IPS DF 4.7 (cell line): ENCODE measurements around the gene CYLC2.

Experiments
- DNase-seq: peaks from one replicate; pipeline ENCODE4 v3.0.0-alpha.2; 2013; ENCODE audit warnings: low spot score; ENCODE audit errors: extremely low read depth

Gene CYLC2

DNA sequence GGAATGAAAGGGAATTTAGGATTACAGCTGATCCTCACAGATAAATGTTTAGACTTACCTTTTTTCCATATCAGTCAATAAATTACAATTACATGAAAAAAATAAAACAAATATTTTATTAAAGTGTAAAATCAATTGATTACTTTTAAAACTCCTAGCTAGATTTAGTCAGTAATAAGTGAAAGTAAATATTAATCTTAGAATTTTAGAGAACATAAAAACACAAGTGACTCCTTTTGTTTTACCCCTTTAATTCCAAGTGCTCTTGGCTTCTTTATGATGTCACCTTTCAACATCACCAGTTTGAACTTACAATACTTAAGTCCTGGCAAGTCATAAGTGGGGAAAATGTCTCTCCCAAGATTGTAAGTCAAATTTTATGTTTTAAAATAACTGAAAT, at the start of gene CYLC2:
CYLC2 (plus strand) TSS at position 301 of the 400 bp plus-strand sequence; CDS start at position 349, 48 bp downstream.
- no peak for DNase-seq

DNA sequence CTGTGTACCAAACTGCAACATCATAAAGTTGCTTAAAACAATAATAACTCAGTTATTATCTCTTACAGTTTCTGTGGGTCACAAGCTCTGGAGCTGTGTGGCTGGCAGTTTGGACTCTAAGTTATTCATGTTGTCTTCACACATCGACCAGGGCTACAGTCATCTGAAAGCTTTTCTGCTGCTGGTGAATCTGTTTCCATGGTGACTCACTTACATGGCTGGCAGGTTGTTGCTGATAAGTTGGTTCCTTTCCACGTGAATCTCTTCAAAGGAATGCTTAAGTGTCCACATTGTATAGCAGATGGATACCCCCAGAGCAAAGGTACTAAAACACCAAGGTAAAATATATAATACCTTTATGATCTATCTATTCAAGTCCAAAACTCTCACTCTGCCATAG, 44.8 kb upstream of the CYLC2 start:
- no peak for DNase-seq

DNA sequence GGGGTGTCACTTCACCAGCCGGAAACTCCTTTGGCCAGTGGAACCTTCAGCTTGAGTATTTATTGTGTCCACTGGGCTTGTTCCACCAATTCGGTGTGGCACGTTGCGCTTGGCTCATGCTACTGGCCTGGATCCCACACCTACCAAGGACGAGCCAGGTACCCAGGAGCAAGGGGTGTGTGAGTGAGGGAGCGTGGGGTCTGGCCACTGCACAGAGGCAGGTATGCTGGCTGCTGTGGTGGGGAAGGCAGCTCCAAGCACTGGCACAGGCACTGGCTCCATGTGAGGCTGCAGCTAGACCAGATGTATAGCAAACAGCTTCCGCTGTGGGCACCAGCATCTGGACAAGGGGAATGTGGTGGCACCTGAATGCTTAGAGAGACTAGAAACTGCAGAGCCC, 28.1 kb upstream of the CYLC2 start:
- DNase-seq, result no peak

- DNase-seq, result no peak
Measured at GRCh38 chr9:102967979-102968378, 27.2 kb upstream of the CYLC2 start.

- no peak for DNase-seq
Measured at GRCh38 chr9:102972780-102973179, 22.4 kb upstream of the CYLC2 start.

DNA sequence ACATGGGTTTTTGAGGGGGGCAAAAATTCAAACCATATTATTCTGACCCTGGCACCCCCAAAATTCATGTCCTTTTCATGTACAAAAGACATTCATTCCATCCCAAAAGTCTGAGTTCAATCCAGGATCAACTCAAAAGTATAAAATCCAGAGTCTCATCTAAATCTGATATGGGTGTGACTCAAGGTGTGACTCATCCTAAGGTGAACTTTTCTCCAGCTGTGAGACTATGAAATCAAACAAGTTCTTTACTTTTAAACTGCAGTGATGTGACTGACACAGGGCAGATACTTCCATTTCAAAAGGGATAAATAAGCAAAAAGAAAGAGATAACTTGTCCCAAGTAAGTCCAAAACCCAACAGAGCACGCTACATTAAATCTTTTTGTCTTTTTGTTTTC, 20.6 kb upstream of the CYLC2 start:
- DNase-seq, result no peak

DNA sequence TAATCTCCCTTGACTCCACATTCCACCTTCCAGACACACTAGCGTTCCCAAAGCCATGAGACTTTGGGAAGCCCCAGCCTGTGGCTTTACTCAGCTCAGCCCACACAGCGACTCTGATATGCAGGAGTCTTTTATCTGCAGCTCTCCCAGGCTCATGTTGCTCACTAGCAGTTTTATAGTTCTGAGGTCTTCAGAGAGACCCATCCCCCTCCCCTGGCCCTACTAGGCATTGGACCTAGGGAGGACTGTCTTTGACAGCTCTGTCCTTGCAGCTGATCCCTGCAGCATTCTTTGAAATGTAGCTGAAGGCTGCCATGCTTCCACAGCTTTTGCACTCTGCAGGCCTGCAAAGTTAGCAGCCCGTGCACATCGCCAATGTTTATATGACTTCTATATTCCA, 19.9 kb upstream of the CYLC2 start:
- no peak for DNase-seq

GRCh38 chr9:102985162-102985895, 9.8 kb upstream of the CYLC2 start:
- no peak for DNase-seq

GRCh38 chr9:102986425-102986824, 8.7 kb upstream of the CYLC2 start:
- DNase-seq, result no peak

- no peak for DNase-seq
Measured at GRCh38 chr9:103003689-103004088, 8.6 kb downstream of the CYLC2 start.

- no peak for DNase-seq
Measured at GRCh38 chr9:103014242-103014641, 19.1 kb downstream of the CYLC2 start.

GRCh38 chr9:103025796-103026195, 30.7 kb downstream of the CYLC2 start:
- no peak for DNase-seq

DNA sequence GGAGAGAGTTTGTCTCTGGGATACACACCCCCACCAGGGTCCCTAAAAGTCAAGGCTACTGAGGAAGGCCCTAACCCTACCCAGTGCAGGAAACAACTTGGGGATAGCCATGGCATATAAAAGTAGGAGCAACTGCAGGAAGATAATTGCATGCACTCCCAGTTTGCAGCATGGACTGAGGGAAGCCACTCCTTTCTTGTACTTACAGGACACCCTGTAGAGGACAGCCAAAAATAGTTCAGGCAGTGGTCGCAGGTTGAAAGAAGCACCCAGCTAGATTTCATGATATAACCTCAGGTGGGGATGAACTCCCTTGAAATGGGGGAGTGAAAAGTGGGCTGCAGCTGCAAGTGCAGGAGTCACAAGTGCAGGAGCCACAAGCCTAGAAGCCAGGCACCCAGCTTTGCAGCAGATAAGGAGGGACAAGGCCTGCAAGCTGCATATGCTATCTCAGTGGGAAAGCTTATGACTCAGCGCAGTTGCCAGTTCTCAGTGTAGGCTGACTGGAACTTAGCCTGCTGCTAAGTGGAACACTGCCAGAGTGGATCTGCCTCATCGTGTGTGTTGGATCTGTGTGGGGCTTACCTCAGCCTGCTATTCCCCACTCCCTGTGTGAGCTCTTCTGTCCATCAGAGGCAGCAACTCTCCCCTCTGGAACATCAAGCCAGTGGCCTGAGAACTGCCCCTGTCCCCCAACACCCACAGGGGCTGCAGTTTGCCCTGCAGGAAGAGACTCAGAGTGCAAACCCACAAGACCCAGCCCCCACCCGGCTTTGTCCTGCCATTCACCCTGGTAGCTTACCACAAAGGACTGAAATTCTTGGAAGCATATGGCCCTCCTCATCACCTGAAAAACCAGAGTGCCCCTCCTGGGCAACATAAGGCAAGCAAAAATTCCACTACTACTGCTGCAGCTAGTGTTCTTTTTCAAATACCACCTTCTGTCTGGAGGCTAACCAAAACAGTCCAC, 42.7 kb downstream of the CYLC2 start:
- DNase-seq, result no peak

- no peak for DNase-seq
Measured at GRCh38 chr9:103041961-103042360, 46.8 kb downstream of the CYLC2 start.
